ENCODE results near the gene C22orf31. TPM values are rescaled to one million over a fixed set of nuclear protein-coding genes. Genes with fewer than 3 reads are reported as not detected.

The C22orf31 gene
- total RNA-seq, 1 donor from 2014 or later: not detected

DNA sequence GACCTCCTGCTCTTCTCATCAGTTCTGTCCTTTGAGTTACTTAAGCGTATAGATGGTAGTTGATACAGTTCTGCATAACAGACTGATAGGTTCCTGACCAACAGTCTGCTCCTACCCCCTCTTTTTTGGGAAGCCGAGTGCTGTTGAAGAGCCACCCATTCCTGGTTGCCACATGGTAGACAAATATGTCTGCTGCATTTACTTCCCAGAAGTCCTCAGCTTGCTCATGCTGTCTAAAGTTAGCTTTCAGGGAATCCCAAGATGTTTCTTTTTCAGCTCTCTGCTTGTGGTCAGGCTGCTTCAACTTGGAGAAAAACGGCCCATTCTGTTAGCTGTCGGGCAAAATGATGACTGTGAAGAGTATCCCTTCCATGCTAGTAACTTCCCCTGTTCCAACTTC lies 48.7 kb downstream of the C22orf31 start:
- intact Hi-C loops (cut with DNase I): no loop called here
- DNase-seq (ENCODE audit: missing footprints) (no peak), ATAC-seq (no peak)

DNA sequence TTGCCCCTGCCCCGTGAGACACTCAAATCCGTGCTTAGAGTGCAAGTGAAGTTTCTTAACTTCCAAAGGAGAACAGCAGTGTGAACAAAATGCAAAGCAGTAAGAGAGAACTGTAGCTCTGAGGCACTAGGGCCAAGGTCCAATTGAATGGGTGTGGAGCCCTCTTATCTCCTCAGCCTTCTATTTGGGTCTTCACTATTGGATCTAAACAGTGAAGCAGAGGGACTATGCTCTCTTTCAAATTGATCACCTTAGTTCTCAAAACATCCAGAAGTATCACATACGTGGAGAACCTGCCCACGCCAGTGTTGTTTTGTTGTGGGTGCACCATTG lies 49.6 kb downstream of the C22orf31 start:
- intact Hi-C loops (cut with DNase I): no loop called here
- ATAC-seq (no peak), DNase-seq (ENCODE audit: missing footprints) (no peak)

DNA sequence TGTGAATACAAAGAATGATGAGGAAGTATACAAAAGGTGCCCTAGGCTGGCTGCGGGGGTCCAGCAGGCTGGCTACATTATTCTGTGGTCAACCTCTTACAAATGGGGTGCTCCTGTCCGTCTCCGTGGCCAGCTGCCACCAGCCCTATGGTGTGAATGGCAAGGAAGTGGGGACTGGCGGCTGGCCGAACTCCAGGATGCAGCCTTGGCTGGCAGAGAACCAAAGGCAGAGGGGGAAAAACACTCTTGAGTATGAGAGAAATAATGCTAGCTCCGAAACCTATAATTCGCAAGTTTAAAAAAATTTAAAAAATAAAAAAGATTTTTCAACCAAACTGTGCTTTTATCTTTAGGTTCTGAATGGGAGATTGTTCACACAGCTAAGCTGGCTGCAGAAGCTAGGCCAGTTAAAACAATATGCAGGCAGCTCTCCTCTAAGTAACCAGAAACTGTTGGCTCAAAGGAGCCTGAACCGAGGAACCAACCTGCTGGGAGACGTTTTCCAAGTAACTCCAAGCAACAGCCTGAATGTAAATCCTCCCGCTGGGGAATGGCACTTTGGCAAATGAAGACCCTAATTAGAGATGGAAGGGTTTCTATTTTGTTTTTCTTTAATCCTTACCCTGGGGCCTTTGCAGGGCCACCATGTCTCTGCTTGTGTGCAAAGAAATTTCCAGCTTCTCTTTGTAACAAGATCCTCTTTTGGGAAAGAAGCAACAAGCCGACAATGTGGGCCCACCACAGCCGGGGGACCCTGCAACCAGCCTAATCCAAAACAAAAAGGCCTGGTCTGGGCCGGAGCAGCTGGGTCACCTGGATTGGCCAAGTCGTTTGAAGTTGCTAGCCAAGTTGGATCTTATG lies 50.2 kb downstream of the C22orf31 start:
- intact Hi-C loops (cut with DNase I): no loop called here
- no peak for DNase-seq (ENCODE audit: missing footprints)
- ATAC-seq: no peak

DNA sequence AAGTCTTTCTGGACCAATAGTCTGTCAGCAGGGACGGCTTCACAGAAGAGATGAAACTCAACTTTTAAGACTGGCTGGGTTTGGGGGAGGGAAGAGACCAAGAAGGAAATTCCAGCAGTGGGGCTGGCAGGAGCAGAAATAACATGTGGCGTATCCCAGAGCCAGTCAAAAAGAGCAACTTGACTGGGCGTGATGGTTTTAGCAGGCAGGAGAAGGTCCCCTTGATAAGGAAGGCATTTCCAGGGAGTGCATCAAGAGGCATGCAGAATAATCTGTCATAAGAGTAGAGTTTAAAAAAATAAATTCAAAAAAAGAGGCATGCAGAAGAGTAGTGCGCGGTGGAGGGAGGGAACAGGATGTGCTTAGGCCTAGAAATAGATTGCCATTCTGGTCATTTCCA lies 52.5 kb downstream of the C22orf31 start:
- intact Hi-C loops (cut with DNase I): no loop called here
- no peak for ATAC-seq
- no peak for DNase-seq (ENCODE audit: missing footprints)

Other genes with a start within 250 kb of the C22orf31 start
- 5.4 TPM for gene ZNRF3, start 178.3 kb downstream of the C22orf31 start, total RNA-seq
- 48.8 TPM for gene KREMEN1, start 11.2 kb upstream of the C22orf31 start, total RNA-seq
- 0.43 TPM for gene EMID1, start 144.1 kb upstream of the C22orf31 start, total RNA-seq
- gene RHBDD3, start 206.2 kb upstream of the C22orf31 start, total RNA-seq: 11.6 TPM
- 112 TPM for gene EWSR1, start 206.4 kb upstream of the C22orf31 start, total RNA-seq
- gene GAS2L1, start 244.8 kb upstream of the C22orf31 start, total RNA-seq: 24.3 TPM